Fibroblast of the conjunctiva (primary cell): ENCODE measurements around the gene UCHL5.
"Not testable (repeated sequence)": the region's sequence is repeated elsewhere in the genome, so short reads cannot be mapped to it uniquely, and the experiment has no call there.

ENCODE experiments used
- DNase-seq: peaks from one replicate; pipeline ENCODE4 v3.0.0-alpha.2; 2010; ENCODE audit warnings: low read depth

Gene UCHL5

GRCh38 chr1:193065954-193066353 lies 6.8 kb upstream of the UCHL5 start:
- no peak for DNase-seq

- DNase-seq, result no peak
Observed at GRCh38 chr1:193062698-193063463, 3.7 kb upstream of the UCHL5 start.

GRCh38 chr1:193060938-193061337 lies 1.8 kb upstream of the UCHL5 start:
- no peak for DNase-seq

GRCh38 chr1:193060406-193060805 lies 1.2 kb upstream of the UCHL5 start:
- no peak for DNase-seq

GRCh38 chr1:193060115-193060403 lies 899 bp upstream of the UCHL5 start:
- DNase-seq, result no peak

GRCh38 chr1:193058529-193059281 lies 455 bp downstream of the UCHL5 start:
- no peak for DNase-seq

GRCh38 chr1:193054169-193054675 lies 4.9 kb downstream of the UCHL5 start:
- no peak for DNase-seq

- not testable (repeated sequence) for DNase-seq
Observed at GRCh38 chr1:193048913-193049312, 10.2 kb downstream of the UCHL5 start.

- DNase-seq, result no peak
Observed at GRCh38 chr1:193042766-193043691, 16.1 kb downstream of the UCHL5 start.

- DNase-seq, result no peak
Observed at GRCh38 chr1:193040011-193040410, 19.1 kb downstream of the UCHL5 start.

GRCh38 chr1:193036337-193037047 lies 22.7 kb downstream of the UCHL5 start:
- no peak for DNase-seq

GRCh38 chr1:193033610-193034009 lies 25.6 kb downstream of the UCHL5 start:
- DNase-seq, result no peak

- DNase-seq, result not testable (repeated sequence)
Observed at GRCh38 chr1:193032643-193033427, 26.3 kb downstream of the UCHL5 start.

GRCh38 chr1:193031431-193031830 lies 27.7 kb downstream of the UCHL5 start:
- no peak for DNase-seq

GRCh38 chr1:193030280-193030679 lies 28.9 kb downstream of the UCHL5 start:
- DNase-seq, result no peak

- no peak for DNase-seq
Observed at GRCh38 chr1:193025218-193025617, 33.9 kb downstream of the UCHL5 start.

GRCh38 chr1:193019442-193020026 lies 39.6 kb downstream of the UCHL5 start:
- peak; percentile 59 for DNase-seq

GRCh38 chr1:193016788-193017187 lies 42.4 kb downstream of the UCHL5 start:
- no peak for DNase-seq

GRCh38 chr1:193014400-193014799 lies 44.8 kb downstream of the UCHL5 start:
- no peak for DNase-seq

- no peak for DNase-seq
Observed at GRCh38 chr1:193013707-193014106, 45.5 kb downstream of the UCHL5 start.
